Eye (tissue), 1 donor: ENCODE measurements around the gene HSPA8.

Experiments
- DNase-seq: peaks from one replicate; pipeline ENCODE4 v3.0.0-alpha.2; 2015

HSPA8 gene

GRCh38 chr11:123046473-123047259, 15.3 kb downstream of the HSPA8 start:
- DNase-seq, result peak; percentile 39

GRCh38 chr11:123045101-123045500, 16.8 kb downstream of the HSPA8 start:
- no peak for DNase-seq

- DNase-seq, result no peak
Measured at GRCh38 chr11:123041185-123041584, 20.8 kb downstream of the HSPA8 start.

- no peak for DNase-seq
Measured at GRCh38 chr11:123040111-123040432, 21.9 kb downstream of the HSPA8 start.

GRCh38 chr11:123035831-123036230, 26.1 kb downstream of the HSPA8 start:
- DNase-seq, result no peak

GRCh38 chr11:123034597-123034996, 27.3 kb downstream of the HSPA8 start:
- no peak for DNase-seq

- no peak for DNase-seq
Measured at GRCh38 chr11:123033895-123034294, 28.0 kb downstream of the HSPA8 start.

- DNase-seq, result no peak
Measured at GRCh38 chr11:123030517-123030916, 31.4 kb downstream of the HSPA8 start.

- peak; percentile 45 for DNase-seq
Measured at GRCh38 chr11:123020968-123021367, 41.0 kb downstream of the HSPA8 start.

- DNase-seq, result no peak
Measured at GRCh38 chr11:123018702-123019101, 43.2 kb downstream of the HSPA8 start.

GRCh38 chr11:123011510-123011909, 50.4 kb downstream of the HSPA8 start:
- DNase-seq, result no peak
